ENCODE data around the gene SPOCK2. TPM values are rescaled to one million over a fixed set of nuclear protein-coding genes. Genes with fewer than 3 reads are reported as not detected.

Gene SPOCK2
- total RNA-seq, 1 donor from 2014 or later: 8.6 TPM

DNA sequence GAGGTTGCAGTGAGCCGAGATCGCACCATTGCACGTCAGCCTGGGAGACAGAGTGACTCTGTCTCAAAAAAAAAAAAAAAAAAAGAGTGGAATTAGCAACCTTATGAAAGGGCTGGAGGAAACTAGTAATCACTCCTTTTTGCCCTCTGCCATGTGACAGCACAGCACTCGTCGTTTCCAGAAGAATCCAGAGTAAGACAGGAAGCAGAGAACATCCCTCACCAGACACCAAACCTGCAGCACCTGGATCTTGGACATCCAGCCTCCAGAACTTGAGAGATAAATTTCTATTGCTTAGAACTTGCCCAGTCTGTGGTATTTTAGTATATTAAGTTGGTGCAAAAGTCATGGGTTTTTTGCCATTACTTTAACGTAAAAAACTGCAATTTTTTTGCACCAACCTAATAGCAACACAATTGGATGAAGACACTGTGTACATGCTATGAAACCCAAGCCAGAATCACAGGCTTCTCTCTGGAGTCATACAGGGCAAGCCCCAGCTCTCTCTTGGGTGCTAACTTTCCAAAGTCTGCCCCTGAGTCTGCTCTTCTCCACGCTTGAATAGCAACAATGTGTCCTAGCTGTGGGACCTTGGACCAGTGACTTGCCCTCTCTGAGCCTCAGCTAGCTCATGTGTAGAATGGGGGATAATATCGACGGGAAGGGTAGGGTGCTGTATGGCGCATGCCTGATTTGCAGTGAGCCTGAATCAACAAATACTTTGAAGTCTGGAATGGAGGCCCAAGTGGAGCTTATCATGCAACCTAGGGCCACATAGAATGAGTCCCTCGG is 69.1 kb downstream of the SPOCK2 start:
- Histone ChIP-seq H3K27ac (replicated peaks) (no peak overlapping the region), H3K36me3 (no peaks in the 10 kb centered on the region), H3K4me3 (no peak overlapping the region), H3K4me1 (peaks cover 52% of the 10 kb centered on the region), H3K9me3 (replicated peaks) (no peaks in the 10 kb centered on the region), H3K27me3 (ENCODE audit: low read depth) (no peaks in the 10 kb centered on the region)
- intact Hi-C loops (cut with micrococcal nuclease): no loop called here
- TF ChIP-seq, protein P1, sequence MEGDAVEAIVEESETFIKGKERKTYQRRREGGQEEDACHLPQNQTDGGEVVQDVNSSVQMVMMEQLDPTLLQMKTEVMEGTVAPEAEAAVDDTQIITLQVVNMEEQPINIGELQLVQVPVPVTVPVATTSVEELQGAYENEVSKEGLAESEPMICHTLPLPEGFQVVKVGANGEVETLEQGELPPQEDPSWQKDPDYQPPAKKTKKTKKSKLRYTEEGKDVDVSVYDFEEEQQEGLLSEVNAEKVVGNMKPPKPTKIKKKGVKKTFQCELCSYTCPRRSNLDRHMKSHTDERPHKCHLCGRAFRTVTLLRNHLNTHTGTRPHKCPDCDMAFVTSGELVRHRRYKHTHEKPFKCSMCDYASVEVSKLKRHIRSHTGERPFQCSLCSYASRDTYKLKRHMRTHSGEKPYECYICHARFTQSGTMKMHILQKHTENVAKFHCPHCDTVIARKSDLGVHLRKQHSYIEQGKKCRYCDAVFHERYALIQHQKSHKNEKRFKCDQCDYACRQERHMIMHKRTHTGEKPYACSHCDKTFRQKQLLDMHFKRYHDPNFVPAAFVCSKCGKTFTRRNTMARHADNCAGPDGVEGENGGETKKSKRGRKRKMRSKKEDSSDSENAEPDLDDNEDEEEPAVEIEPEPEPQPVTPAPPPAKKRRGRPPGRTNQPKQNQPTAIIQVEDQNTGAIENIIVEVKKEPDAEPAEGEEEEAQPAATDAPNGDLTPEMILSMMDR (IDR thresholded peaks at IDR 0.05; ENCODE audit: borderline replicate concordance): no peak
- no peak for DNase-seq

GRCh38 chr10:72016608-72017300 is 71.6 kb downstream of the SPOCK2 start:
- H3K27ac ChIP-seq (replicated peaks): peak overlapping the region; percentile 92
- intact Hi-C loops (cut with micrococcal nuclease): no loop called here
- H3K36me3 ChIP-seq: peaks cover 3% of the 10 kb centered on the region
- no peaks in the 10 kb centered on the region for H3K9me3 ChIP-seq (replicated peaks)
- H3K4me1 ChIP-seq: peaks cover 74% of the 10 kb centered on the region
- no peaks in the 10 kb centered on the region for H3K27me3 ChIP-seq (ENCODE audit: low read depth)
- no peak overlapping the region for H3K4me3 ChIP-seq
- TF ChIP-seq, protein P1 (IDR thresholded peaks at IDR 0.05; ENCODE audit: borderline replicate concordance): no peak
- DNase-seq: peak; percentile 71

GRCh38 chr10:72015841-72016240 is 72.5 kb downstream of the SPOCK2 start:
- intact Hi-C loops (cut with micrococcal nuclease): no loop called here
- TF ChIP-seq, protein P1 (IDR thresholded peaks at IDR 0.05; ENCODE audit: borderline replicate concordance): no peak
- Histone ChIP-seq H3K36me3 (peaks cover 3% of the 10 kb centered on the region), H3K27ac (replicated peaks) (peak overlapping the region; percentile 92), H3K27me3 (ENCODE audit: low read depth) (no peaks in the 10 kb centered on the region), H3K4me3 (no peak overlapping the region), H3K9me3 (replicated peaks) (no peaks in the 10 kb centered on the region), H3K4me1 (peaks cover 74% of the 10 kb centered on the region)
- DNase-seq: no peak

DNA sequence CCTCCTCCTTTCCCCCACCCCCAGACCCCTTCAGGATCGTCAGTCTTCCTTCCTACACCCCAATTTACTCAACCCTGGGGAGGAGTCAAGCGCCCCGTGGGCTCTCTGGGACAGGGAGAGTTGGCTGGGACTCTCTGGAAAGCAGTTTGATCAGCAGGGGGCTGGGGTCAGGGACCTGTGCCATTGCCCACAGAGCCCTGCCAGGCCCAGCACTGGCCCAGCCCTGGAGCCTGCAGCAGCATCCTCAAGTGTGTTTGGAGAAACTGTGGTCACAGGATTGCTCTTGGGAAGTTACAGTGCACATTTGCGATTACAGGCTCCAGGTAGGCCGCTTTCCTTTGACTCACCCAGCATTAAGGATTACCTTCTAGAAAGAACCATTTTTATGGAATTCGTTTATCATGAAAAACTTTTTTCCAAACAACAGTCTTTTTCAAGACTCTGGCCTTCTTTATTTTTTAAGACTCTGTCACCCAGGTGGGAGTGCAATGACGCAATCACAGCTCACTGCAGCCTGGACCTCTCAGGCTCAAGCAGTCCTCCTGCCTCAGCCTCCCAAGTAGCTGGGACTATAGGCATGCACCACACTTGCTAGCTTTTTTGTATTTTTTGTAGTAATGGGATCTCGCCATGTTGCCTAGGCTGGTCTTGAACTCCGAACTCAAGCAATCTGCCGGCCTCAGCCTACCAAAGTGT is 73.4 kb downstream of the SPOCK2 start:
- no peak overlapping the region for H3K4me3 ChIP-seq
- H3K9me3 ChIP-seq (replicated peaks): no peaks in the 10 kb centered on the region
- TF ChIP-seq, protein P1 (IDR thresholded peaks at IDR 0.05; ENCODE audit: borderline replicate concordance): no peak
- H3K4me1 ChIP-seq: peaks cover 83% of the 10 kb centered on the region
- no peak for DNase-seq
- H3K36me3 ChIP-seq: peaks cover 3% of the 10 kb centered on the region
- no peaks in the 10 kb centered on the region for H3K27me3 ChIP-seq (ENCODE audit: low read depth)
- H3K27ac ChIP-seq (replicated peaks): peak overlapping the region; percentile 92
- intact Hi-C loops (cut with micrococcal nuclease): no loop called here

DNA sequence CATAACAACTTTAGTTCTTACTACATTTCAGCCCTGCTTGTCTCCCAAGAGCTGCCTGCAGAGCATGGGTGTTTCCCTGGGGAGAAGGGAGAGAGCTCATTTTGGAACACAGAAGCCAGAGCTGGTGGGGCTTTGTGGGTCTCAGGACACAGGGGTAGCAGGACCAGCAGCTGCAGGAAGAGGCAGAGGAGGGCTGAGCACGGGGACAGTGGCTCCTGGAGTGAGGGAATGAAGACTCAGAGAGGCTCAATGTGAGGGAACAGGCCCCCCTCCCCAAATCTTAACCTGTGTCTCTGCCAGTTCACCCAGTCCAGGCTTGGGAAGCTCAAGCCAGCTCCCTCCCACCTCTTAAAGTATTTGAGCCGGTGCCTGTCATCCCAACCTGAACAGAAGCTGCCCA is 74.2 kb downstream of the SPOCK2 start:
- no peaks in the 10 kb centered on the region for H3K27me3 ChIP-seq (ENCODE audit: low read depth)
- H3K4me1 ChIP-seq: peaks cover 90% of the 10 kb centered on the region
- DNase-seq: no peak
- peak overlapping the region; percentile 92 for H3K27ac ChIP-seq (replicated peaks)
- no peaks in the 10 kb centered on the region for H3K9me3 ChIP-seq (replicated peaks)
- H3K4me3 ChIP-seq: no peak overlapping the region
- TF ChIP-seq, protein P1 (IDR thresholded peaks at IDR 0.05; ENCODE audit: borderline replicate concordance): no peak
- H3K36me3 ChIP-seq: peaks cover 3% of the 10 kb centered on the region
- intact Hi-C loops (cut with micrococcal nuclease): no loop called here
